MCF 10A (cell line): Measurements from ENCODE around the gene ERC2. TPM values are rescaled to one million over a fixed set of nuclear protein-coding genes. Genes with fewer than 3 reads are reported as not detected.

ENCODE experiments used
- BruUV-seq: library from RNA; stranded (reverse); fragments of 400-500 nt; replicated peaks from 2 replicates; lab custom pipeline; 2021; lab: Mats Ljungman, UMichigan
- CTCF ChIA-PET: fragments of 300-600 bp; sonication (Branson Sonifier 250); formaldehyde crosslinking; extraction: SDS; loops from one replicate; lab custom pipeline; 2021; ENCODE audit warnings: antibody characterized with exemption, inconsistent platforms; lab: Yijun Ruan, JAX
- POLR2A ChIA-PET: fragments of 300-600, 350-650 bp; sonication (Branson Sonifier 250); formaldehyde crosslinking; extraction: SDS; loops from one replicate; lab custom pipeline; 2020; ENCODE audit warnings: antibody characterized with exemption, inconsistent platforms; lab: Yijun Ruan, JAX
- DNase-seq: peaks from one replicate; pipeline ENCODE4 v3.0.0-alpha.2; 2018; ENCODE audit not compliant: unreplicated experiment
- H3K27ac Mint-ChIP-seq: one replicate; pipeline ENCODE4 v1.8.0; 2022; ENCODE audit warnings: mild to moderate bottlenecking, low read depth, mixed read lengths; ENCODE audit not compliant: unreplicated experiment
- H3K27me3 Mint-ChIP-seq: one replicate; pipeline ENCODE4 v1.8.0; 2022; ENCODE audit warnings: mixed read lengths; ENCODE audit not compliant: insufficient read depth, unreplicated experiment
- H3K36me3 Mint-ChIP-seq: one replicate; pipeline ENCODE4 v1.8.0; 2022; ENCODE audit warnings: mild to moderate bottlenecking, moderate library complexity, mixed read lengths; ENCODE audit not compliant: insufficient read depth, unreplicated experiment
- H3K4me1 Mint-ChIP-seq: one replicate; pipeline ENCODE4 v1.8.0; 2022; ENCODE audit warnings: mixed read lengths; ENCODE audit not compliant: insufficient read depth, unreplicated experiment
- H3K4me3 Mint-ChIP-seq: one replicate; pipeline ENCODE4 v1.8.0; 2022; ENCODE audit warnings: mild to moderate bottlenecking, moderate library complexity, mixed read lengths; ENCODE audit not compliant: unreplicated experiment
- H3K9me3 Mint-ChIP-seq: one replicate; pipeline ENCODE4 v1.8.0; 2022; ENCODE audit warnings: mixed read lengths; ENCODE audit not compliant: unreplicated experiment
- intact Hi-C: fragments of 100-400 bp; cut with micrococcal nuclease; formaldehyde crosslinking; loops from 2 replicates; pipeline ENCODE4 v1.14.1; 2022
- total RNA-seq: library from RNA; stranded (reverse); gene quantifications from 2 replicates; pipeline ENCODE4 v1.2.3, GENCODE V29; 2022
- TF ChIP-seq, protein P1 (sequence below): fragments of 200-600 bp; IDR thresholded peaks from one replicate; pipeline ENCODE4 v1.8.0; 2022; ENCODE audit warnings: antibody characterized with exemption, mild to moderate bottlenecking; ENCODE audit not compliant: unreplicated experiment

Gene ERC2
- total RNA-seq, 1 experiment from 2014 or later, result 0.42 TPM

DNA sequence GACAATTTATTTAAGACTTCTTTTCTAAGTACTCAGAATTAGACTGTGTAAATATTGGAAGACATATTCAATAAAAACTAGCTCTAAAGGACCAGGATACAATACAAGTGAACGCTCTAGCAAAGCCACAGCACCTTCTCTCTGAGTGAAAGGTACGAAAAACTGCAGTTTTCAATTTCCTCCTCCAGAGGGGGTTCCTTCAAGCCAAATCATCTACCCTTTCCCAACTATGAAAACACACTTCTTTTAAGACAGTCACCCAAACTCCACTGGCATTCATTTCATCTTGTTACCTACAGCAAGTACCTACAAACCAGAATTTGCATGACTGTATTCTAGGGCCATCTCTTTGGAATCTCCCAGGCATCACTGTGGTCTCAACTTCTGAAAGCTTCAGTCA lies 165.8 kb downstream of the ERC2 start:
- H3K27ac Mint-ChIP-seq, result no peak overlapping the region
- no peaks in the 10 kb centered on the region for H3K4me1 Mint-ChIP-seq
- H3K9me3 Mint-ChIP-seq, result no peaks in the 10 kb centered on the region
- peak; percentile 39 for DNase-seq
- intact Hi-C loops, result no loop called here
- ChIA-PET CTCF (no interaction called here), POLR2A (no interaction called here)
- TF ChIP-seq, protein P1, sequence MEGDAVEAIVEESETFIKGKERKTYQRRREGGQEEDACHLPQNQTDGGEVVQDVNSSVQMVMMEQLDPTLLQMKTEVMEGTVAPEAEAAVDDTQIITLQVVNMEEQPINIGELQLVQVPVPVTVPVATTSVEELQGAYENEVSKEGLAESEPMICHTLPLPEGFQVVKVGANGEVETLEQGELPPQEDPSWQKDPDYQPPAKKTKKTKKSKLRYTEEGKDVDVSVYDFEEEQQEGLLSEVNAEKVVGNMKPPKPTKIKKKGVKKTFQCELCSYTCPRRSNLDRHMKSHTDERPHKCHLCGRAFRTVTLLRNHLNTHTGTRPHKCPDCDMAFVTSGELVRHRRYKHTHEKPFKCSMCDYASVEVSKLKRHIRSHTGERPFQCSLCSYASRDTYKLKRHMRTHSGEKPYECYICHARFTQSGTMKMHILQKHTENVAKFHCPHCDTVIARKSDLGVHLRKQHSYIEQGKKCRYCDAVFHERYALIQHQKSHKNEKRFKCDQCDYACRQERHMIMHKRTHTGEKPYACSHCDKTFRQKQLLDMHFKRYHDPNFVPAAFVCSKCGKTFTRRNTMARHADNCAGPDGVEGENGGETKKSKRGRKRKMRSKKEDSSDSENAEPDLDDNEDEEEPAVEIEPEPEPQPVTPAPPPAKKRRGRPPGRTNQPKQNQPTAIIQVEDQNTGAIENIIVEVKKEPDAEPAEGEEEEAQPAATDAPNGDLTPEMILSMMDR, result peak; percentile 24
- no peak overlapping the region for H3K4me3 Mint-ChIP-seq
- H3K27me3 Mint-ChIP-seq, result no peaks in the 10 kb centered on the region
- H3K36me3 Mint-ChIP-seq, result no peaks in the 10 kb centered on the region
- BruUV-seq, result no TSS peak

DNA sequence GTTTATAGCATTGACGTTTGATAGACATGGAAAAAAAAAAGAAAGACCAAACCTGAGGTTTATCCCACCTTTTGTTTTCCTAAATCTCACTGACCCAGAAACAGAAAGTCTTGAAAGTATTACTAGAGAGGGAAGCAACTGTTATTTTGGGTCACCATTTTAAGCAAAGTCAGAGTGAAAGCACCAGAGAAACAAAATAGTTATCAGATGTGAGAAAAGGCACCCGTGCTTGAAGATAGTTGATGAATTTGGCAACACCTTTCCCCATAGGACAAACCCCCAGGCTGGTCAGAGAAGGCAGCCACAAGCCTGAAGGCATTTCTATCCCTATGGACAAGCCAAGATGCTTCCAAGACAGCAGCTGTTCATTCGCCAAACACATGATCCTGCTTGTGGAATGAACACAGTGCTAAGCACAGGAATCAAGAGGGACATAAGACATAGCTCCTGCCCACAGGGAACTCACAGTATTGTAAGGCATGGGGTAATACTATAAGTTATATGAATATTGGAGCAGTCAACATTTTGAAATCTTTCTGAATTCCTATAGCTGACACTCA lies 170.9 kb downstream of the ERC2 start:
- TF ChIP-seq, protein P1, result no peak
- Mint-ChIP-seq H3K9me3 (no peaks in the 10 kb centered on the region), H3K27ac (no peak overlapping the region), H3K4me1 (peaks cover 12% of the 10 kb centered on the region), H3K4me3 (no peak overlapping the region), H3K36me3 (no peaks in the 10 kb centered on the region), H3K27me3 (no peaks in the 10 kb centered on the region)
- intact Hi-C loops, result no loop called here
- DNase-seq, result no peak
- no TSS peak for BruUV-seq
- CTCF ChIA-PET, result no interaction called here
- POLR2A ChIA-PET, result no interaction called here

- intact Hi-C loops, result no loop called here
- BruUV-seq, result no TSS peak
- H3K27me3 Mint-ChIP-seq, result no peaks in the 10 kb centered on the region
- ChIA-PET POLR2A (no interaction called here), CTCF (no interaction called here)
- no peak overlapping the region for H3K4me3 Mint-ChIP-seq
- H3K27ac Mint-ChIP-seq, result no peak overlapping the region
- no peaks in the 10 kb centered on the region for H3K36me3 Mint-ChIP-seq
- H3K9me3 Mint-ChIP-seq, result no peaks in the 10 kb centered on the region
- TF ChIP-seq, protein P1, result no peak
- peaks cover 15% of the 10 kb centered on the region for H3K4me1 Mint-ChIP-seq
- DNase-seq, result no peak
Measured at GRCh38 chr3:56296361-56296760, 171.9 kb downstream of the ERC2 start.

- Mint-ChIP-seq H3K4me1 (peaks cover 27% of the 10 kb centered on the region), H3K4me3 (no peak overlapping the region), H3K27me3 (no peaks in the 10 kb centered on the region), H3K36me3 (no peaks in the 10 kb centered on the region), H3K27ac (no peak overlapping the region), H3K9me3 (no peaks in the 10 kb centered on the region)
- CTCF ChIA-PET, result no interaction called here
- POLR2A ChIA-PET, result no interaction called here
- no TSS peak for BruUV-seq
- TF ChIP-seq, protein P1, result no peak
- DNase-seq, result no peak
- intact Hi-C loops, result no loop called here
Measured at GRCh38 chr3:56295161-56295560, 173.1 kb downstream of the ERC2 start.
